Measurements from ENCODE around the gene SLC30A7.

The SLC30A7 gene

GRCh38 chr1:100866901-100867206, 29.0 kb upstream of the SLC30A7 start:
- Histone ChIP-seq H4K20me1 (ENCODE audit: insufficient read depth, low read length) (no peaks in the 10 kb centered on the region), H3K27me3 (ENCODE audit: low read depth, low read length) (no peaks in the 10 kb centered on the region), H2AFZ (ENCODE audit: low read depth, low read length) (no peak overlapping the region), H3K79me2 (ENCODE audit: low read length) (no peaks in the 10 kb centered on the region), H3K4me2 (ENCODE audit: low read length) (no peak overlapping the region; the same call in 1 of the 2 replicates), H3K9me3 (ENCODE audit: insufficient read depth, low read length) (no peaks in the 10 kb centered on the region), H3K4me3 (ENCODE audit: low read length) (no peak overlapping the region), H3K9ac (ENCODE audit: low read length) (no peak overlapping the region), H3K27ac (ENCODE audit: low read length) (no peak overlapping the region), H3K36me3 (replicated peaks; ENCODE audit: low read depth, low read length) (no peaks in the 10 kb centered on the region), H3K4me1 (ENCODE audit: low read length) (peaks cover 3% of the 10 kb centered on the region; the same call in 1 of the 2 replicates)
- TF ChIP-seq EZH2phosphoT487 (IDR thresholded peaks at IDR 0.05; ENCODE audit: low read depth) (no peak), CTCF (IDR thresholded peaks at IDR 0.05; ENCODE audit: low read depth, low read length) (no peak)

GRCh38 chr1:100868364-100868995, 27.4 kb upstream of the SLC30A7 start:
- Histone ChIP-seq H3K9me3 (ENCODE audit: insufficient read depth, low read length) (no peaks in the 10 kb centered on the region), H3K4me3 (ENCODE audit: low read length) (peak overlapping the region; percentile 39), H2AFZ (ENCODE audit: low read depth, low read length) (0 out of 2 replicates have a peak overlapping the region, but pooled peaks have one; percentile 17), H4K20me1 (ENCODE audit: insufficient read depth, low read length) (no peaks in the 10 kb centered on the region), H3K4me1 (ENCODE audit: low read length) (peaks cover 3% of the 10 kb centered on the region; the same call in 1 of the 2 replicates), H3K27me3 (ENCODE audit: low read depth, low read length) (no peaks in the 10 kb centered on the region), H3K9ac (ENCODE audit: low read length) (no peak overlapping the region), H3K4me2 (ENCODE audit: low read length) (peak overlapping the region; percentile 48), H3K27ac (ENCODE audit: low read length) (no peak overlapping the region), H3K79me2 (ENCODE audit: low read length) (no peaks in the 10 kb centered on the region), H3K36me3 (replicated peaks; ENCODE audit: low read depth, low read length) (no peaks in the 10 kb centered on the region)
- TF ChIP-seq EZH2phosphoT487 (IDR thresholded peaks at IDR 0.05; ENCODE audit: low read depth) (no peak), CTCF (IDR thresholded peaks at IDR 0.05; ENCODE audit: low read depth, low read length) (peak; percentile 64)

DNA sequence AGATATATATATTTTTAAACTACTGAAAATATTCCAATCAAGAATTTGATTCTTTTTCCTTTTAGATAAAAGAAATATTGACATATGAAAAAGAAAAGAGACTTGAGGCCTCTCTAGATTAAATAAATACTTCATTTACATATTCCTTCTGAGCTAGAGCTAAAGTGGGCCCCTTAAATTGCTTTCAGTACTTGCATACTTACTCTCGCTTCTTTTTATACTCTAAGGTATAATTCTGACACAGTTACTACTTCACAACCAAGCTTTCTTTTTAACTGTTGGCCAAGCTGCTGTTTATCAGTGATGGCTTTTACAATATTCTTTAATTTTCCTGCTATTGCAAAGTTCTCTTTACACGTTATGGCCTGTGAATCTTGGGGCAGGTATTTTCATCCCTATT, 25.9 kb upstream of the SLC30A7 start:
- no peak for TF ChIP-seq EZH2phosphoT487 (IDR thresholded peaks at IDR 0.05; ENCODE audit: low read depth)
- no peak for TF ChIP-seq CTCF (IDR thresholded peaks at IDR 0.05; ENCODE audit: low read depth, low read length)
- Histone ChIP-seq H3K79me2 (ENCODE audit: low read length) (no peaks in the 10 kb centered on the region), H3K36me3 (replicated peaks; ENCODE audit: low read depth, low read length) (no peaks in the 10 kb centered on the region), H2AFZ (ENCODE audit: low read depth, low read length) (no peak overlapping the region), H3K4me3 (ENCODE audit: low read length) (no peak overlapping the region), H3K4me1 (ENCODE audit: low read length) (peaks cover 3% of the 10 kb centered on the region; the same call in 1 of the 2 replicates), H4K20me1 (ENCODE audit: insufficient read depth, low read length) (no peaks in the 10 kb centered on the region), H3K9ac (ENCODE audit: low read length) (no peak overlapping the region), H3K27ac (ENCODE audit: low read length) (no peak overlapping the region), H3K4me2 (ENCODE audit: low read length) (no peak overlapping the region), H3K9me3 (ENCODE audit: insufficient read depth, low read length) (no peaks in the 10 kb centered on the region), H3K27me3 (ENCODE audit: low read depth, low read length) (no peaks in the 10 kb centered on the region)

- Histone ChIP-seq H2AFZ (ENCODE audit: low read depth, low read length) (no peak overlapping the region), H3K9me3 (ENCODE audit: insufficient read depth, low read length) (no peaks in the 10 kb centered on the region), H3K27ac (ENCODE audit: low read length) (no peak overlapping the region), H3K9ac (ENCODE audit: low read length) (no peak overlapping the region), H3K79me2 (ENCODE audit: low read length) (no peaks in the 10 kb centered on the region), H3K36me3 (replicated peaks; ENCODE audit: low read depth, low read length) (no peaks in the 10 kb centered on the region), H3K4me2 (ENCODE audit: low read length) (no peak overlapping the region), H3K27me3 (ENCODE audit: low read depth, low read length) (no peaks in the 10 kb centered on the region), H3K4me3 (ENCODE audit: low read length) (no peak overlapping the region), H3K4me1 (ENCODE audit: low read length) (no peaks in the 10 kb centered on the region), H4K20me1 (ENCODE audit: insufficient read depth, low read length) (no peaks in the 10 kb centered on the region)
- TF ChIP-seq EZH2phosphoT487 (IDR thresholded peaks at IDR 0.05; ENCODE audit: low read depth): no peak
- no peak for TF ChIP-seq CTCF (IDR thresholded peaks at IDR 0.05; ENCODE audit: low read depth, low read length)
Observed at GRCh38 chr1:100874433-100874832, 21.5 kb upstream of the SLC30A7 start.
